IMR-90 (cell line): Measurements from ENCODE around the gene NPPB.

Source experiments
- CEBPB ChIP-seq: IDR thresholded peaks from 2 replicates; pipeline ENCODE4 v1.6.1; 2012; ENCODE audit warnings: low read depth, low read length, improper control_type of control experiment
- MXI1 ChIP-seq: IDR thresholded peaks from 2 replicates; pipeline ENCODE4 v1.6.1; 2012; ENCODE audit warnings: low read depth, mild to moderate bottlenecking, low read length, moderate library complexity, borderline replicate concordance
- SMC3 ChIP-seq: fragments of 150-350 bp; IDR thresholded peaks from 2 replicates; pipeline ENCODE4 v1.6.1; 2016; ENCODE audit warnings: low read depth, mild to moderate bottlenecking, antibody characterized with exemption, low read length, moderate library complexity

GRCh38 chr1:11813021-11813420 is 45.7 kb downstream of the NPPB start:
- TF ChIP-seq MXI1 (no peak), SMC3 (no peak), CEBPB (no peak)
